ENCODE measurements around the gene NKX1-1.

NKX1-1 gene

DNA sequence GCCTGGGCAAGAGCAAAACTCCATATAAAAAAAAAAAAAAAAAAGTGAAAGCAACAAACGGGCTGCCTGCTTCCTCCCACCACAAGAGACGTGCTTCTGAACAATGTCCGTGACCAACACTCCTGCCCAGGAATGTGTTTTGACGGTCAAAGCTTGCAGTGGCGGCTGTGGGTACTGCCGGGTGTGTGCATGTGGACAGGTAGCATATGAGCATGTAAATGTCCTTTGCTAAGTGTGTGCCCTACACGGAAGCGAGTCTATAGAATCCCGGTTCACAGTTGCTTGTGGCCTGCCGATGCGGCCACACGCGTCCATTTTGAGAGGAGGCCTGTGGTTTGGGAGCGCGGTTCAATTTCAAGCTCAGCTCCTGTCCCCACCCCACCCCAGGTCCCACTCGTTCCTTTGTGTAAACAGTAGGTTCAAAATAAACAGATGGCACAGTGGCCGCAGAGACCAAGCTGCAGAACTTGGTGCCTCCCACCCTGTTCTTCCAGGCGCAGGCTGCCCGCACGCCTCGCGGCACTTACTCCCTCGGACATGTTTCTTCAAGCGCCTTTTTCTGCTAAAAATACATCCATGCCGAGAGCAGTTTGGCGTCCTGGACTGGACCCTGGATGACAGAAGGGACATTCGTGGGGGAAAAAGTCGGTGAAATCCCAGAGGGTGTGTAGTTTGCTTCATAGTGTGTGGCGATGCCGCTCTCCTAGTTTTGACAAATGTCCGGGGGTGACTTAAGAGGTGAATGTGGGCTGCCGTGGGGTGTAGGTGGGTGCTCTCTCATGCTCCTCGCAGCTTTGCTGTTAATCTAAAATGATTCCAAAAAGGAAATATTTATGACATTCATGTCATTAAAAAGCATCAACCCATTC is 11.5 kb upstream of the NKX1-1 start:
- peaks cover 77% of the 10 kb centered on the region for H3K27me3 ChIP-seq
- H3K36me3 ChIP-seq: no peaks in the 10 kb centered on the region
- no peaks in the 10 kb centered on the region for H3K4me1 ChIP-seq
- TF ChIP-seq CTCF (IDR thresholded peaks at IDR 0.05; ENCODE audit: low read depth, low read length): no peak
- DNase-seq: no peak
- no peaks in the 10 kb centered on the region for H3K9me3 ChIP-seq
- H3K4me3 ChIP-seq (ENCODE audit: low read depth, low read length): no peak overlapping the region

GRCh38 chr4:1416948-1417260 is 10.7 kb upstream of the NKX1-1 start:
- H3K27me3 ChIP-seq: peaks cover 76% of the 10 kb centered on the region
- TF ChIP-seq CTCF (IDR thresholded peaks at IDR 0.05; ENCODE audit: low read depth, low read length): no peak
- DNase-seq: no peak
- H3K4me3 ChIP-seq (ENCODE audit: low read depth, low read length): no peak overlapping the region
- no peaks in the 10 kb centered on the region for H3K36me3 ChIP-seq
- H3K9me3 ChIP-seq: no peaks in the 10 kb centered on the region
- no peaks in the 10 kb centered on the region for H3K4me1 ChIP-seq

GRCh38 chr4:1416051-1416947 is 10.1 kb upstream of the NKX1-1 start:
- H3K4me3 ChIP-seq (ENCODE audit: low read depth, low read length): no peak overlapping the region
- H3K27me3 ChIP-seq: peaks cover 77% of the 10 kb centered on the region
- H3K9me3 ChIP-seq: no peaks in the 10 kb centered on the region
- no peaks in the 10 kb centered on the region for H3K4me1 ChIP-seq
- DNase-seq: no peak
- H3K36me3 ChIP-seq: no peaks in the 10 kb centered on the region
- TF ChIP-seq CTCF (IDR thresholded peaks at IDR 0.05; ENCODE audit: low read depth, low read length): no peak

DNA sequence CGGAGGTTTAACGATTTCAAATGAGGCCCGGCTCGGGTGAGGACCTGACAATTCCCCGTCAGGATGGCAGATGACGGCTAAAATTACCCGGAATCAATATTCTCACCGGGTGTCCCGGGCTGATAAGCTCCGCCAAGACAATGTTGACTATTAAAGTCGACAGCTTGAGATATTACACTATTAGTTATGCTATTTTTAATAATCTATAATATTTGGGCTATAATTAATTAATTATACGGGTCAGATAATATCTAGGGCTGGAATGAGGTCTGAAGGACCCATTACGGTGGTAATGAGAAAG is 9.4 kb upstream of the NKX1-1 start:
- TF ChIP-seq CTCF (IDR thresholded peaks at IDR 0.05; ENCODE audit: low read depth, low read length): no peak
- Histone ChIP-seq H3K27me3 (peaks cover 77% of the 10 kb centered on the region), H3K4me3 (ENCODE audit: low read depth, low read length) (no peak overlapping the region), H3K4me1 (no peaks in the 10 kb centered on the region), H3K36me3 (no peaks in the 10 kb centered on the region), H3K9me3 (no peaks in the 10 kb centered on the region)
- no peak for DNase-seq

DNA sequence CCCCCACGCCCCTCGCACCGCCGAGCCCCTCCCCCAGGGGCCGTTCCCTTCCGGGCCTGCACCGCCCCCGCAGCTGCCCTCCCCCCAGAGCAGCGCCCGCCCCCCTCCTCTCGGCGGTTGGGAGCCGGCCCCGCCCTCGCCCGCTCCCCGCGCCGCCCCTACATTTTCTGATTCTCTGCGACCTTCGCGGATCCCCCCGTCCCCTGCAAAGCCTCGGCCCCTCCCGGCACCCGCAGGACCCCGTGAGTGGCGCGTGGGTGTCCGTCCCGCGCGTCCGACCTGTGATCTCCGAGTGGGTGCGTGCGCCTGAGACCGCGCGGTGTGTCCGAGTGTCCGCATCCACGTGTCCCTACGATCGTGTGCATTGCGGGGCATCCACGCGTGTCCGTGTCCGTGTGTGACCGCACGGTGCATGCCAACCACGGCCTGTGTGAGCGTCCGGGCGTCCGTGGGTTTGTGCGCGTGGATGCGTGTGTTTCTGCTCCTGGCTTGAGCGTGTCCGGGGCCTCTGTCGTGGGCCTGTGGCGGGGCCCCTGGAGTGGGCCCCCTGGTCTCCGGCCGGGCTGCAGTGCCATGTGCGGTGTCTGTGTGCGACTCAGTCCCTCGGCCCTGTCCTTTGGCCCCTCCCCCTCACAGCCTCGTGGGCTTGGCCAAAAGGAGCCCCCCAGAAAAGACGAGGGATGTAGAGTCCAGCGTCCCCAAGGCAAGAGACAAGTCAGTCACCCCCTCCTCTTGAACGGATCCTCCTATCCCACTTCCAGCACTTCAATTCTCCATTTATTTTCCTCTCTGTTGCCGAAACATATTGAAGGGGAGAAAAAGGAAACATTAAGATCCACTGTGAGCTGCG is 8.8 kb upstream of the NKX1-1 start:
- H3K36me3 ChIP-seq: no peaks in the 10 kb centered on the region
- no peaks in the 10 kb centered on the region for H3K9me3 ChIP-seq
- no peak overlapping the region for H3K4me3 ChIP-seq (ENCODE audit: low read depth, low read length)
- no peak for TF ChIP-seq CTCF (IDR thresholded peaks at IDR 0.05; ENCODE audit: low read depth, low read length)
- no peak for DNase-seq
- peaks cover 77% of the 10 kb centered on the region for H3K27me3 ChIP-seq
- no peaks in the 10 kb centered on the region for H3K4me1 ChIP-seq
